Esophagus mucosa (tissue), 1 donor: ENCODE measurements around the gene SMARCC1. TPM values are rescaled to one million over a fixed set of nuclear protein-coding genes. Genes with fewer than 3 reads are reported as not detected.

ENCODE experiments used
- ATAC-seq: fragments of 200-7000 bp; cut with Tn5 transposase; one replicate; pipeline ENCODE4 v1.9.1; 2020
- total RNA-seq: library from RNA; stranded (reverse); gene quantifications from one replicate; pipeline ENCODE4 v1.2.4, GENCODE V29; 2023
- donor health status: DM: yes; HTN: yes; CAD: no.

Gene SMARCC1
- total RNA-seq, 1 donor from 2014 or later = 51.2 TPM

DNA sequence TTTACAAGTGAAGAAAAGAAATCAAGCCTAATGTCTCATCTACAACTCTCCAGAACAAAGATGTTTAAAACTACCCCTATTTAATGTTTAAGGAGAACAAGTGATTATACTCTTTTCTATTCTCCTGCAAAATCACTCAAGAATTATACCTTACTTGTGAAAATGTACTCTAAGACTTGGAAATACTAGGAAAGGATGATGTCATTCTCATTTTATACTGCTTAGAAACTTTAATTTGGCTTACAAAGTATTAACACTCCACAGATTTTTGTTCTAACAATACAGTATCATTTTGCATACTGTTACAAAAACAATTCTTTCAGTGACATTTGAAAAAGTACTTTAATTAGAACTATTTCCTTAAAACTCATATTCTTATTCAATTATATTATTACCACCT lies 89.5 kb downstream of the SMARCC1 start:
- ATAC-seq = no peak

DNA sequence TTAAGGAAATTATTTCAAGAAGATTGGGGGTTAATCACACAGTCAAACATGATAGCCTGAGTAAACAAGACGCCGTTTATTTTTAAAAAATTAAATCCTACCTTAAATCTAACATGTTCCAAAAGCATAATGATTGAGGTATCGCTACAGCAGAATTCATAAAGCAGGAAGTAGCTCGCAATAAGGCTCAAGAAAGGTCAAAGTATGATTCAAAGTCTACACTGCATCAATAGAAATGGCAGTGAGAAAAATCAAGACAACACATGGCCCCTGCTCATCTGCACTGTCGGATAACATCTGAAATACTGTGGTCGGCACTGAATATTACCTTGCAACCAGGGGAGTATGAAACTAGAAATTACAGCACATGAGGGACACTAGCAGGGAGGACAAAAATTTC lies 93.2 kb downstream of the SMARCC1 start:
- ATAC-seq = no peak

DNA sequence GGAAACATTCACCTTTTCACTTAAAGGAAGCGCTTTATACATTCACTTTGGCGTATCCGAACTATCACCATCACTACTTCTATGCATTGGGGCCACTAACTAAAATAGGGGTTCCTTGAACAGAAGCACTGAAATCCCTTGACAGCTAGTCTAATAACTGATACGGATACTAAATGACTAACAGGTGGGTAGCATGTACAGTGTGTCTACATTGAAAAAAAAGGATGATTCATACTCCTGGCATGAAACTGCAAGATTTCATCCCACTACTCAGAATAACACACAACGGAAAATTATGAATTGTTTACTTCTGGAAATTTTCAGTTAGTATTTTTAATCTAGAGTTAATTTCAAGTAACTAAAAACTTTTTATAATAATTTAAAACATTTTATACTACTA lies 96.7 kb downstream of the SMARCC1 start:
- no peak for ATAC-seq

DNA sequence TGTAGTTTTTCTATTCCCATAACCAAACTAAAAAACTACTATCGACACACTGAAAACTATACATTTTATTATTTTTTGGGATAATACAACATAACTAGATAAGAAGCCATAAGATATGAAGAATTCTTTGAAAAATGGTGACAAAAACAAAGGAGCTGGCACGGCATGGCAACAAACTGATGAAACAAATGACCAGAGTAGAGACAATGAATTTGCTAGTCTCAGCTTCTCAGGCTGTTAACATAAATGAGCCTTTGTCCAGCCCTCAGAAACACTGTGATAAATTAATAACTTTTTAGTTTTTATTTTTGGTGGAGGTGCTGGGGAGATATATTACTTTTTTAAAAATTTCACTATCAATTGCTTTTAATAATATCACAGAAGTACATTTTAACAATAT lies 100.7 kb downstream of the SMARCC1 start:
- ATAC-seq = no peak

DNA sequence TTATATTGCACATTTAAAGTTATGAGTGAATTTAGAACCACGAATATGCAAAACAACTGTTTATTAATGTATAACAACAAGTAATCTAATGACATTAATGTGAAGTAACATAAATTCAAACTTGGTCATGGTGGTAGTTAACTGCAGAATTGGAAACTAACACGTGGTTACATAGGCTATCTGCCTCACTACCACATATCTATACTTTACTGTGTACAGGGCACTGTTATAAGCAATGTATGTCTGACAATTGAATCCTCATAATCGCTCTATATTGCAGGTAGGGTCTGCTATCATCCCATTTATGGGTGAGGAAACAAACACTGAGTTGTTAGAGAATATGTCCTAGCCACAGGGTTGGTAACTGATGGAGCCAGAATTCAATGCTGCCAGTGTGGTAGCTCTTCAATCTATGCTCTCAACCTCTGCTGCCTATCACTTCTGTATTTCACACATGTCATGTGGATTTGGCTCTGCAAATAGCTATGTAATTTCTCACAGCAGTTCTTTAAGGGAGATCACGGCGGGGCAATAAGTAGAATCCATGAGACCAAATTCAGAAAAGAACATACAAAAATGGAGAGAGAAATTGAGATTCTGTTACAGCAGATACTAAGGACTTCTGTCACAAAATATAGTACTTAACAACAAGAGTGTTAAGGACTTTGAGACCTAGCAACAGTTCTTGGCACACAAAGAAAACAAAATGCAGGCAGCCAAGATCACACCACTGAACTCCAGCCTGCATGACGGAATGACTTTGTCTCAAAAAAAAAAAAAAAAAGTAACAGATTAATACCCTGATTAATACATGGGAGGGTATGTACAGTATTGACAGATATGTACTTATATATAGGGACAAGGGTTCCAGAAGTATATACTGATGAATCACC lies 103.0 kb downstream of the SMARCC1 start:
- ATAC-seq = no peak

DNA sequence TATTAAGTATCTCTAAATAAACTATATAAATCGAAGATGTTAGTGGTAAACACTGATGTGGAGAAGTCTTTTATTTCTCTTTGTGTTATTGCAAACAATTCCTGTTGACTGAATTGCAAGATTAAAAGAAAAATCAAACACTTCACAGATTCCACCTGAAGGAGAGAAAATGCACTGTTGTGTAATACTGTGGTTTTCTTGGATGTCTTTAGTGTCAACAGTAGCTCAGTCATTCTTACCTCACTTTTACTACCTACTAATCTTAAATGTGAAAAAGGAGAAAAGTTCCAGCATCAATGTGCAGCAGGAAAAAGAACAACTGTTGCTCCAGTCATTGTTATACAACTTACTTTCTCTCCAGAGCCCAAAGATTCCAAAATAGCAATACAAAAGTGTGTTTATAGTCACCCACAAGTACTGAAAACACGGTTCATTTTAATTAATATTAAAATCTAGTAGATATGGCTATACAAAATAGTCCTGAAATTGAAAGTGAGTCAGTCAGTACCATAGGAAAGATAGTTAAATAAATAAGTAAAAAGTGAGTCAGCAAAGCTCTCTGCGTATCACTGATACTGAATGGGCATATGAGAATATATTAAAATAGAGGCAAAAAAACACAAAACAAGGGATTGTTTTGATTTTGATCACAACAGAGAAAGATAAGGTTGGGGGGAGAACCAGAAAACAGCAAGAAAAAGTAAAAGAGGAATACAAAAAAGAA lies 112.5 kb downstream of the SMARCC1 start:
- ATAC-seq = no peak

DNA sequence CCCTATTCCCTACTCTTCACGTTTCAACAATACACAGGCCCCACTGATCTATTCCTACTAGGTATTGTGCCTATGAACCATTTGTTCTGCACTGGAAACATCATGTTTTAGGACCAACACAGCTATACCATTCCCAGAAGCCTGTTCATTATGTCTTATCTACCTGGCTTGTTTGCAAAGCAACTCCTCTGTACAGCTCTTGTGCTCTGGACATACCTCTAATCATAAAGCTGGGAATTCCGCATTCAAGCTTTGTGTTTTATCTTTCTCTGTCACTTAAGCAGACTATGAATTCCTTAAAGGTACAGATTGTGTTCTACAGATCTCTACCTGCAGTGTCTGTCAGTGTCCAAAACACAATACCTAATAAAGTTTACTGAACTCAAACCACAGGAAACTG lies 115.6 kb downstream of the SMARCC1 start:
- ATAC-seq = no peak

DNA sequence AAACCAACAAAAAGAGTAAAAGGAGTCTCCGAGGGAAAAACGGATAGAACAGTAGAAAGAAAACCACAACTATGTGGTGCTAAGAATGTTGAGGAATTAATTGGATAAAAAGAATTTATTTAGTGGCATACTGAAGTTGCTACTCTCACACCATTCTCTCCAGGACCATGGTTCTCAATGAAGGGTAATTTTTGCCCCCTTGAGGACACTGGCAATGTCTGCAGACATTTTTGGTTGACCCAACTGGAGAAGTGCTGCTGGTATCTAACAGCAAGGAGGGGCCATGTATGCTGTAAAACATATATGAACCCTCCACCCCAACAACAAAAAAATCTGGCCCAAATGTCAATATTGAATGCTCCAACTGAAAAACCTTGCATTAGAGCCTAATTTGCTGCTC lies 117.2 kb downstream of the SMARCC1 start:
- ATAC-seq = no peak

DNA sequence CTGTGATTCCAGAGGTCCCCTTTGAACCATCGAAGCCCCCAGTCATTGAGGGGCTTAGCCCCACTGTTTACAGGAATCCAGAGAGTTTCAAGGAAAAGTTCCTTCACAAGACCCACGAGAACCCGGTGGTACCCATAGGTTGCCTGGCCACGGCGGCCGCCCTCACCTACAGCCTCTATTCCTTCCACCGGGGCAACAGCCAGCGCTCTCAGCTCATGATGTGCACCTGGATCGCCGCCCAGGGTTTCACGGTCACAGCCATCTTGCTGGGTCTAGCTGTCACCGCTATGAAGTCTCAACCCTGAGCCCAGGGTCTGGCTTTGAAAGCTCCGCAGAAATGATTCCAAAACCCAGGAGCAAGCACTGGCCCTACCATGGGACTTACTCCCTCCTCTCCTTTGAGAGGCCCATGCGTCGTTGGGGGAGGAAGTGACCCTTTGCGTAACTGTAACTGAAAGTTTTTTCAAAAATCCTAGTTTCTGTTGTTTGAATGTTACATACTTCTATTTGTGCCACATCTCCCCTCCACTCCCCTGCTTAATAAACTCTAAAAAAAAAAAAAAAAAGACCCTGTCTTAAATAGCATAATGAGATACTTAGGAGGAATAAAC lies 118.0 kb downstream of the SMARCC1 start:
- ATAC-seq = no peak

DNA sequence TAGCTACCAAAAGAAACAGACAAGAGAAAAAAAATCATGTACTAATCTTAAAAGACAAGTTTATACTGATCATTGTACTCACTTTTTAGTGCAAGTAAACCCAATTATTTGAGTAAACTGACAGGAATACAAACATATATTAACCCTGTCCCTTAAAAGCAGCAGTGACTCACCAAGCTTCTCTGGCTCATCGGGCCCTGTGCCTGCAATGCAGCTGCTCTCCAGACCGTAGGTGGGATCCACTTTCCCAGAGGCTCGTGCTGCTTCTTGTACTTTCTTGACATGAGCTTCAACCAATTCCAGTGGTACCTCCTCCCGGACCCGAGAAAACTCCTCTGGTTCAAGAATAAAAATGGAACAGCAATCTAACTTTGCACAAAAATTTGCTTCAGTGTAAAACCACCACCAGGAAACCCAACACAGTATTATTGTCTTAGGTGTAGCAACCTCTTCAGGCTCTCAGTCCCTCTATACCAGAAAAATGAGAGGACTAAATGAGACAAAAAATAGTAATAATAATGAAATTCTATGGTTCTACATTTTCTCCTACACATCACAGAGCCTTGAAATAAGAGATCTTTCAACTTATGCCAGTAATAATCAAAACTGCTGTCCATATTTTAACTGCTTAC lies 120.5 kb downstream of the SMARCC1 start:
- peak; percentile 47 for ATAC-seq

DNA sequence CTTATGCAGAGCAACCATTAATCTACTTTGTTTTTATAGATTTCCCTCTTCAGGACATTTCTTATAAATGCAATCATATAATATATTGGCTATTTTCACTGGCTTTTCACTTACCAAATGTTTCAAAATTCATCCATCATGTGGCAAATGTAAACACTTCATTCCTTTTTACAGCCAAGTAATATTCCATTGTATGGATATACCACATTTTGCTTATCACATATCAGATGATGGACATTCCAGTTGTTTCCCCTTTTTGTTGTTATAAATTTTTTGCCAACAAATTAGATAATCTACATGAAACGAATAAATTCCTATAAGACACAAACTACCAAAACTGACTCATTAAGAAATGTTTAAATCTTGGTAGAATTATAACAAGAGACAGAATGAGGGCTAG lies 123.2 kb downstream of the SMARCC1 start:
- no peak for ATAC-seq

DNA sequence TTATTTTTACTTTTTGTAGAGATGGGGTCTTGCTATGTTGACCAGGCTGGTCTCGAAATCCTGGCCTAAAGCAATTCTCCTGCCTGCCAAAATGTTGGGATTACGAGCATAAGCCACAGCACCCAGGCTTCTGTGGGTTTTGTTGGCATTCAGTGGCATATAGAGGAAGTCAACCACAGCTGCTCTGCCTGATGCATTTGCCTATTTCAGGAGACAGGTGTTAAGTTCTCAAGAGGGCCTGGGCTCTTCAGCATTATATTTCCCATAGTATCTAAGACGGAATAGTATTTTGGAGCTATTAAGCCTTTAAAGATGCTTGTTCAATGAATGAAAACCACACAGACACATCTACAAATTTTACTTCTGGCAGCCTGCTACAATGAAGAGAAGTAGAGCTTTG lies 129.6 kb downstream of the SMARCC1 start:
- ATAC-seq = no peak

DNA sequence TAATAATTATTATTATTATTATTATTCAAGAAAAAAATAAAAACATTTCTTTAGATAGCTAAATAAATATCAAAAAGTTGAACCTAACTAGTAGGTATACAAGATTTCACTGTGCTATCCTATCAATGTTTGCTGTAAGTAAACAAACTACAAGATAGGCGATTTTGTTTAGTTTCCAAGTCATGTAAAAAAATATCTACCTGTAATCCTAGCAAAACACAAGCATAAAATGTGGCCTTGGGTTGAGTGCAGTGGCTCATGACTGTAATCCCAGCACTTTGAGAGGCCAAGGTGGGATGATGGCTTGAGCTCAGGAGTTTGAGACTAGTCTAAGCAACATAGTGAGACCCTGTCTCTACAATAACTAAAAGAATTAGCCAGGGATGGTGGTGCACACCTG lies 131.4 kb downstream of the SMARCC1 start:
- no peak for ATAC-seq

DNA sequence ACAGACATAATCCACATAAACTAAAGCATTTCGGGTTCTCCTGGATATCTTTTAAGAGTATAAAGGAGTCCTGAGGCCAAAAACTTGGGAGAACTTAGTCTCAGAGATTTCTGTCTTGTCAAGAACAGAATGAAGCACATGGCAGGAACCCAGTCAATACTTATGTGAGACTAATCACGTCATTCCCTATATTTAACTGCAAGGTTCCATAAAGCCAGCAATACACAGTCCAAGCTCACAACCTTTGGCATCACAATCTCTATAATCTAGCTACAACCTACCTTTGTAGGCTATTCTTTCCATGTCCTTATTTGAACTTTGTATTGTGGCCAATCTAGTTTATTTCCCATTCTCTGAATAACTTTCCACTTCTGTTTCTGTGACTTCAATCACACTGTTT lies 134.1 kb downstream of the SMARCC1 start:
- no peak for ATAC-seq

DNA sequence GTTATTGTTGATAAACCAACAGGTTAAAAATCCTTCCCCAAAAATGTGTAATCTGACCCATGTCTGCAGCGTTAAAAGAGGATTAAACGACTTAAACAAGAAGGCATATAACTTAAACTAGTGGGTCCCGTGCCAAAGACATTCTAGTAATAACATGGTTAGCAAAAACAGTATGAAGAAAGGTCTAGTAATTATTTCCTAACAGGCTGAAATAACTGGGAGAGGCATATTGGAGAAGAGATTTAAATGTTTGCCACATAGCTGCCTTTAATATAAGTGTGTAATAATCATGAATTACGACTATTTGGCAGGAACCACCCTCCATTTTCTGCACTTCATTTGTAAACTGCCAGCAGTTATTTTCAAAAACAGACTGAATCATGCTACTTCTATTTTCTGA lies 135.3 kb downstream of the SMARCC1 start:
- ATAC-seq = no peak

DNA sequence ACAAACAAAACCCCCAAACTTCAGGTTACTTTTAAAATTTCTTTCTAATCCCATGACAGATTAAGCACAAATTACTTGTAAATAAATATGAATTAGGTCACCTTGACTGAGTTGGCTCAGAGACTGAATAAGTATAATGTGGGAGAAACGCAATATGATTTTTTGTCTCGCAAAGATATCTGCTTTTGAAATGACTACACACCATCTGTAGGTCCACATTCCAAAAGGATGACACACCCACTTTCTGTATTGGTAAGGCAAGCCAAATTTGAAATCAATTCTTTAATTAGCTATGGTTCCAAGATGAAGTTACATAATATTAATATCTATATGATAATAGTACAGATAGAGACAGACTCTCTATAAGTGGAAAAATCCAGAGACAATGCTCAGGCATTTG lies 136.1 kb downstream of the SMARCC1 start:
- no peak for ATAC-seq

DNA sequence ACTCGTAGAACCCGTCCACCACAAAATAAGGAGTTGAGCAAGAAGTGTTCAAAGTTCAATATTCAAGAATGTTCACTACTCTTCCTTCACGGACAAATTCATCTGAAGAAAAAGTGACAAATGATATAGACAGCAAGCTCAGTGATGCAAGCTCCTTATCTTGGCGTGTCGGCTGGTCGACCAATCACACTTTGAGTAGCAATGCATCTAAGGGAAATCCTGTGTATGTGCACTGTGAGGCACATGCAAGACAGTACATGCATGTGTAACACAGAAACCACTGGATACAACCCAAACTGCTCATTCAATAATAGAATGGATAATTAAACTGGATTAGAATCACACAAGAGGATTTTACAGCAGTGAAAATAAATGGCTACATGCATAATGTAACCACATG lies 138.6 kb downstream of the SMARCC1 start:
- ATAC-seq = peak; percentile 68

DNA sequence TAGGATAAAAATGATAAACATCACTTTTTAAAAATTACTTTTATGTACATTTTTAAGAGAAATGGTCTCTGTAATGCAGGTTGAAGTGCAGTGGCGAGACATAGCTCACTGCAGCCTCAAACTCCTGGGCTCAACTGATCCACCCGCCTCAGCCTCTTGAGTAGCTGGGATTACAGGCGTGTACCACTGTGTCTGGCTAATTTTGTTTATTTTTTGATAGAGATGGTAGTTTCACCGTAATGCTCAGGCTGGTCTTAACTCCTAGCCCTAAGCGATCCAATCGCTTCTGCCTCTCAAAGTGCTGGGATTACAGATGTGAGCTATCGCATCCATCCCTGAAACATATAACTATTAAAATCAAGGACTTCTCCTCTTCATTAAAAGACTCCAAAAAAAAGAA lies 140.0 kb downstream of the SMARCC1 start:
- ATAC-seq = no peak

DNA sequence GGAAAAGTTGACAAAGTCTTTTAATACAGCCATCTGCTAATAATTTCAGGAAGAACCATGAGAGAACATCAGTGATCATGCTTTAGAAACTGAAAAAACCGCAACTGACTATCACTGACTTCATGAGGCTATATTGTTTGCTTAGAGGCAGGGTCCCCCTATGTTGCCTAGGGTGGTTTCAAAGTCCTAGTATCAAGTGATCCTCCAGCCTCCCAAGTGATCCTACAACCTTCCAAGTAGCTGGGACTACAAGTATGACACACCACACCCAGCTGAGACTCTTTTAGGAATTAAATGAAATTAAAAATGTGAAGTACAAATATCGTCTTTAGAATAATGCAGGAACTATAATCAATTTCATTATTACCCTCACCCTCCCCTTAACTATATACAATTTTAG lies 144.8 kb downstream of the SMARCC1 start:
- ATAC-seq = no peak

DNA sequence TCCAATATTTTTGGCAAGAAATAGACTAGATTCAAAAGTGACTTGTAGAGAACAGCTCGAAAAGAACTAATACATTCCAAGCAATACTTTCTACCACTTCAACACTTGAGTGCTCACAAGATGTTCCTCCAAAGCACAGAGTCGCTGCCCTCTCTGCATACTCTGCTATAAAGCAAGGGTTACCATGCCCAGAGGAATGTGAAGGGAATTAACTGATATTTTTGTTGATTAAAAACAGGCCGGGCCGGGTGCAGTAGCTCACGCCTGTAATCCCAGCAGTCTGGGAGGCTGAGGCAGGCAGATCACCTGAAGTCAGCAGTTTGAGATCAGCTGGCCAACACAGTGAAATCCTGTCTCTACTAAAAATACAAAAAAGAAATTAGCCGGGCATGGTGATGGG lies 145.5 kb downstream of the SMARCC1 start:
- ATAC-seq = no peak

DNA sequence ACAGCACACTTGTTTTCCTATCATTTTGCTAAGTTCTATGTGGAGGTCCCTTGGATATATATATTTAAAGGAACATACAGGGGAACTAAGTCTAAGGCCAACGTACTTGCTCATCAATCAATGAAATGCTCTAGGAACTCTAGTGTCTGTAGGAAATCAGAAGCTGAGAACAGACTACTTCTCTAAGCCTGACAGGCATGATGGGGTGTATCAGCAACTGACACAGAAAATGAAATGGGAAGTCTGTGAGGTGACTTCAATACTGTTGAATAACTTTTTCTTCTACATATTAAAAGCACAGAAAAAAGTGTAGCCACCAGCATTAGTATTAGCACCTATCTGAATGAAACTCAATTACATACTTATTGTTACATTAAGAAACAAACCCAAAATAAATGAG lies 146.2 kb downstream of the SMARCC1 start:
- no peak for ATAC-seq

DNA sequence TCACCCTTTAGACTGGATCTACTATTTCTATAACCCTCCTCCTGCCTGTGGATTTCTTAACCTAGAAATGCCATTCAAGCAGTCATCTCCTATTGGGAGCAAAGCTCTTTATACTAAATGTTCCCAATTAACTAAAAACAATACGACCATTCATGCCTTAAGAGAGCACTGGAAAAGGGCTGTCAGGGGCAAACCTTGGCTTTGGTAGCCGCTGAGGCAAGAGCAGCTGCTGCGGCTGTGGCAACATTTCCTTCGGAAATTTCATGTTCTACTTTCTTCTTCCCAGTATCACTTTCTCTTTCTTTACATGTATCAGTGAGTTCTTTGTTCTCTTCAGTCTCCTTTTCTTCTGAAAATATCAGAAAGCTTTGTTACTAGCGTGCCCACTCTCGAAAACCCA lies 146.7 kb downstream of the SMARCC1 start:
- ATAC-seq = no peak

DNA sequence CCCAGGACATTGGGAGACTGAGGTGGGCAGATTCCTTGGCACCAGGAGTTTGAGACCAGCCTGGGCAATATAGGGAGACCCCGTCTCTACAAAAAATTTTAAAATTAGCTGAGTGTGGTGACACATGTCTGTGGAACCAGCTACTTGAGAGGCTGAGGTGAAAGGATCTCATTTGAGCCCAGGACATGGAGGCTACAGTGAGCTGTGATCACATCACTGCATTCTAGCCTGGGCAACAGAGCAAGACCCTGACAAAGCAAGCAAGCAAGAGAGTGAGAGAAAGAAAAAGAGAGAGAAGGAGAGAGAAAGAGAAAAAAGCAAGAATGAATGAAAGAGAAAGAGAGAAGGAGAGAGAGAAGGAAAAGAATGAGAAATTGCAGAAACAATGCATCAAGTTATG lies 150.9 kb downstream of the SMARCC1 start:
- ATAC-seq = no peak
